Stimulated activated CD8-positive, alpha-beta memory T cell treated with anti-CD3 and anti-CD28 coated beads, Interleukin-4, amount 100 ng/mL, for 24 hours (primary cell): Measurements from ENCODE around the gene PRELID3B.
"Not testable (repeated sequence)": the region's sequence is repeated elsewhere in the genome, so short reads cannot be mapped to it uniquely, and the experiment has no call there.

Experiments used
- DNase-seq: peaks from one replicate; pipeline ENCODE4 v3.0.0-alpha.2; 2020; ENCODE audit warnings: low read depth

The PRELID3B gene

DNA sequence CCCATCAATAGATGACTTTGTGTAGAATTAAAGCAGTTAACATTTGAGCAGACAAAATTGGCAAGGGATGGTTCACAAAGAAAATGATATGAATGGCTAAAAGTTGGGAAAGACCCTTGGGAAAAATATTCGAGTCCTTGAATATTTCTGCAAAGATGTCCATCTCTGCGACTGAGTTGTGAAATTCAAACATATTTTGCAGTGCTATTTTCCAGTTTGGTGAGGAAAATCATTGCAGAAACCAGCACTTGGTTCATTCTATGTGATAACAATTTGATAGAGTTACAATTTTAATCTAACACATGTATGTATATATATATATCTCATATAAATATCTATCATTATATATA, 6.1 kb upstream of the PRELID3B start:
- no peak for DNase-seq

DNA sequence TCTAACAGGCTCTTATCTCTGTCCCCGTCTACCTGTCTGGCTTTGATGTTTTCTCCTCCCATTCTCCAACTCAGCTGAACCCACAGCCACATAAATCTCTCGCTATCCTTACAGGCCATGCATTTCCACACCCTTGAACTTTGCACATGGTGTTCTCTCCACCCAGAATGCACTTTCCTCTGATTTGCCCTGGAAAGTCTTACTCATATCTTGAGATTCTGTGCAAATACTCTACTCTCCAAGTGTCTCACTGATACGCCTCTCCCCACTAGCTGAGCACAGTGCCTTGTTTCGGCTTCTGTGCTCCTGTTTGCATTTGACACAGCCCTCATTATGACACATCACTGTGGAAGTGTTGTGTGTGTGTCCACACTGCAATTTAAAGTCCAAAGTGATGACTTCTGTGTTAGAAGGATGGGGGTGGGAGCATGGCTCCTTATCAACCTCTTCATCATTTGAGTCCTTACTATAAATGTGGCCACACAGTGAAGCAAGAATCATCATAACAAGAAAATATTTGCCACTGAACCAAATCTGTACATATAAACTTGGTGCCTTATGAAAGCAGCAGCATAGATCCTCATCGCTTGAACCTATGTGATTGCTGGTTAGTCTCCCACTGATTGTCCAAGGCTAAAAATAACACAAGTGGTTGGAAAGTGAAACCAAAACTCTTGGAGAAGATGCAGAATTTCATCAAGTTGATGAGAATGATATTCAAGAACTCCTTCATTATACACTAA, 5.5 kb upstream of the PRELID3B start:
- no peak for DNase-seq

DNA sequence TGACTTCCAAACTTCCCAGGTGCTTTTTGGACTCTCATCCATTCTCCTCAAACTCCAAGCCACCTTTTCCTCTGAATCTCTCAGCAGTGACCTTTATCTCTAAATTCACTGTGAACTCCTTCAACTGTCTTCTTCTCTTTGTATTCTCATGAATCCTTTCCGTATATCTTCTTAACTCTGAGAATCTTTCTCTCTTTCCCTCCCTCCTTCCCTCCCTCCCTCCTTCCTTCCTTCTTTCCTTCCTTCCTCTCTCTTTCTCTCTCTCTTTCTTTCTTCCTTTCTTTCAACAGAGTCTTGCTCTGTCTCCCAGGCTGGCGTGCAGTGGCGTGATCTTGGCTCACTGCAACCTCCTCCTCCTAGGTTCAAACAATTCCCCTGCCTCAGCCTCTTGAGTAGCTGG, 4.3 kb upstream of the PRELID3B start:
- DNase-seq, result no peak

DNA sequence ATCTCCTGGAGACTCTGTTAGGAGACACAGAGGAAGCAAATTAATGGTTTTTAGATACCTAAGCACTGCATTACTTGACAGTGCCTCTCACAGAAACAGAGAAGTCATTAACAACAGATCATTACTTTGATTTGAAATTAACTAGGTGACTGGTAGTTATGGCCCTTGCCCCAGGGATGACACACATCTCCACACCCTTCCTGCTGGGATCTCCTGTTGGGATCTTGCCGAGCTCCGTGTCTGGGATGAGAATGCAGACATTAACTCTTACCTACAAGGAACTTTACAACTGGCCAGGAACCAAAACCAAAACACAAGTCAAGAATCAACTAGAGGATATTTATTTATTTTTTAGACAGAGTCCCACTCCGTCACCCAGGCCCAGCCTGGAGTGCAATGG, 2.2 kb upstream of the PRELID3B start:
- no peak for DNase-seq

DNA sequence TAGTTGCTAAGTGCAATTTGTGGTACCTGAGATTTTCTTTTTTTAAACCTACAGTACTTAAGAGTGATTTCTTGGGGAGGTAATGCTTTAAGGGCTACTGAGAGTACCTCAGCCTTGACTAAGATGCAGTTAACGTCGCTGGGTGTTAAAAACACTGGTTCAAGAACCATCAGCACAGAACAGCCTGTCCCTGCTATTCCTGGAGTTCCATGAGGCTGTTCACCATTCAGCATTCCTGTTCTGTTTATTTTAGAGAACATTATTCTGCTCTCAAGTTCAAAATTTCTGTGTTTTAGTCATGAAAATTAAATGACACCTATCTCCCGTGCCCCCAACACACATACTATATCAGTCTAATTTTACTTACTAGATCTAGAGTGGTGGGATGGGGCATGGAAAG, 1.7 kb upstream of the PRELID3B start:
- DNase-seq, result no peak

DNA sequence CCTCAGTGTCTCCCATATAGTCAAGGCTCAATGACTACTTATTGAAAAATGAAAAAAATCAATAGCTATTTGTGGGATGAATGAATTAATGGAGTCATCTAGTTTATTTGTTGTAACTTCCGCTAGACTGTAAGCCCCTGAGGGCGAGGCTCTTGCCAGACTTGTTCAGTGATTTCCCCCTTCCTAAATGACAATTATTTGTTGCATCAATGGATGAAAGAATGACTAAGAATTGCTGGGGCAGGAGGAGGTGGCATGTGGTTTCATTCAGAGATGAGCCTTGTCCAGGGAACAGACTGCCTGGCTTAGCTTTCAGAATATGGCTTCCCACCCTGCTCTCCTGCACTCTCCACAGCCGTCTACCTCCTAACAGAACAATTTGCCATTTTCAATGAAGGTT, 1.1 kb upstream of the PRELID3B start:
- DNase-seq, result no peak

DNA sequence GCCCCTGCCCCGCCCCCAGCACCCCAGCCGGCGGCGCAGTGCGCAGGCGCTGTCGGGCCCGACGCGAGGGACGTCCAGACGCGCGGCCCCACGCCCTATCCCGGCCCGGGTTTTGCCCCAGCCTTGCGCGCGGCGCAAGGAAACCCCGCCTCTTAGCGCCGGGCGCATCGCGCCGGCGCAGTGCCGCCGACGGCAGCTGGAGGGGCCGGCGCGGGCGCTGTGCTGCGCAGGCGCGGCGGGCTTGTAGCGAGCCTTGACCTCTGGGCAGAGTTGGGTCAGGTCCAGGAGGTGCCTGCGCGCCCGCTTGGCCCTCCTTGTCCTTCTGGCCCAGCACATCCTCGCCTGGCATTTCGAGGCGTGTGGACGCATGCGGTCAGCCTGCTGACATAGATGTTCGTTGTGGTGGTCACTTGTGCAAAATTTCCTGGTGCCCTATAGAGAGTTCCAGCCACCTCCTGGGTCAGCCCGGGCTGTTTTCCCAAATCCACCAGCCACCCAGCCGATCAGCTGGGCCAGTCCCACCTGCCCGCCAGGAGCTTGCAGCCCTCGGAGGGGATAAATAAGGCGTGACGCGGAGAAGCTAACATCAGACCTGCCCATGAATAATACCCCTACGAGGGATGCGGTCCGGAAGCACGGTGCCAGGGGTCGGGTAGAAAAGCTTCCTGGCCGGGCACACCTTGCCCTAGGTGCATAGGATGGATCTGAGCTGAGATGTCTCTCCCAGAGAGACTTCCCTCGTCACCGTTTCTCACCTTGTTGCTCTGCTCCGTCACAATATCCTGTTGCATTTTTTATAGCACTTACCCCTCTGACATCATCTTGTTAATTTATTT, 428 bp upstream of the PRELID3B start:
- peak; percentile 92 for DNase-seq

DNA sequence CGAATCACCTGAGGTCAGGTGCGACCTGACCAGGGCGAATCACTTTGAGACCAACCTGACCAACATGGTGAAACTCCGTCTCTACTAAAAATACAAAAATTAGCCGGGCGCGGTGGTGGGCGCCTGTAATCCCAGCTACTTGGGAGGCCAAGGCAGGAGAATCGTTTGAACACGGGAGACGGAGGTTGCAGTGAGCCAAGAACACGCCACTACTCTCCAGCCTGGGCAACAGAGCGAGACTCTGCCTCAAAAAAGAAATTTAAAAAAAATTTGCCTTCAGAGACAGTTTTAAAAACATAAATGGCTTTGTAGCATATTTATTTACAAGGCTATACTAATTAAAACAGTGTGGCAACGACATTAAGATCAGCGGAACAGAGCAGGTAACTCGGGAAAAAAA, 1.1 kb downstream of the PRELID3B start:
- DNase-seq, result not testable (repeated sequence)

DNA sequence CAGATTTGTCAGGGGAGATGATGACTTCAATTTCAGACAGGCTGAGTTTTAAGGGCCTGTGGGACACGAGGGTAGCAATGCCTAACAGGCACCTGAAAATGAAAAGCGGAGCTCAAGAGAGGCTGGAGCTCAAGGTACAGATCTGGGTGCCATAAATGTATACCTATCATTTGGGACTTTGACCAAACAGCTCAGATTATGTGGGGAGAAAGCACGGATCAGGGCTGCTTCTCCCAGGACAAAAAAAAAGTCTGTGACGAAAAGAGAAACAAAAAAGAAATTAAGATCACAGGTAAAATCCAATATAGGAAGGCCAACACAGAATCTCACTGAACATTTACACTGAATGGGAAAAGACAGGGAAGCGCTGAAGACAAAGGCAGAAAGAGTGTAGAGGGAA, 1.9 kb downstream of the PRELID3B start:
- no peak for DNase-seq

DNA sequence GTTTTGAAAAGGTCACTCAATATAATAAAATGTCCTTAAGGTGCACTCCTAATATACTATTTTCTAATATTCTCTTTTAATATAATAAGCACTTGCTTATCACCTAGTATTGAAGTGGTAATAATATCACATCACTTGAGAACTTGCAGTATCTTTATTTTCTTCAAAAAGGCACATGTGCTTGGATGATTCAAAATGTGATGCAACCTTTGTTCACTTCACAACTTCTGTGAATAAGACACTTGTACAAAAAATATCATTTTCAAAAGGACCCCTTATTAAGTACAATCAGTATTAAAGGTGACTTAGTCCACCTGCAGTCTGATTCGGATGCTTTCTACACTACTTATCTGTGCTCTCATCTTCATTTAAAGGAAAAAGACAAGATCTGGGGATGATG, 3.4 kb downstream of the PRELID3B start:
- no peak for DNase-seq

DNA sequence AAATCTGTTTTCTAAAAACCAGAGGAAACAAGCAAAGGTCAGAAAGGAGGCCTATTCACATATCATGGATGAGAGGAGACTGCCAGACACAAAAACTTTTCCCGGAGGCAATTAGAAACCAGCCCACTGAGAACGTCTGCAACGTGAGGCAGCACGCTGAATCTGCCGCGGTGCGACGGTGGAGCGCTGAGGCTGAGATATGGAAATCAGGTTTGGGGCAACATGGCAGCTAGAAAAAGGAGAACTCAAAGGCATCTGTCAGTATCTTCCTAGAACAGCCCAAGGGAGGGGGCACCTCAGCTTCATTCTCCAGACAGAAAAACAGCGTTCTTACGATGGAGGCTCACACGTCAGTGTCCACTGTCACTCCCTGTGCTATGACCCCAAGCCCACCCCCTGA, 5.2 kb downstream of the PRELID3B start:
- no peak for DNase-seq

DNA sequence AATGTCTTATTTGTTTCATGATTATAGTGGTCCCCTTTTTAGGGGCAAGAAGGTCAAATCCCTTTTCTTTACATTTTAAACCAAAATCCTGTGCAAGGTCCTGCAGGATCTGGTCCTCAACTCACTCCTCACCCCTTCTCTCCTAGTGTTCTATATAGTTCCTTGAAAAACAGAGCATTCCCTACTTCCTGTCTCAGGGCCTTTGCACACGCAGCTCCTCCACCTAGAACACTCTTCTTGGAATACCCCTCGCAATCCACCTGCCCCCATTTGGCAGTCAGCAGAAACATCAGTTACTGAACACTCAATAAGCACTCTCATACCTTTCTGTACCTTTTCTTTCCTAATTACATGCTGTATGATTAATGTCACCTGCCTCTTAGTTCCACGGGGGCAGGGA, 7.2 kb downstream of the PRELID3B start:
- DNase-seq, result no peak

DNA sequence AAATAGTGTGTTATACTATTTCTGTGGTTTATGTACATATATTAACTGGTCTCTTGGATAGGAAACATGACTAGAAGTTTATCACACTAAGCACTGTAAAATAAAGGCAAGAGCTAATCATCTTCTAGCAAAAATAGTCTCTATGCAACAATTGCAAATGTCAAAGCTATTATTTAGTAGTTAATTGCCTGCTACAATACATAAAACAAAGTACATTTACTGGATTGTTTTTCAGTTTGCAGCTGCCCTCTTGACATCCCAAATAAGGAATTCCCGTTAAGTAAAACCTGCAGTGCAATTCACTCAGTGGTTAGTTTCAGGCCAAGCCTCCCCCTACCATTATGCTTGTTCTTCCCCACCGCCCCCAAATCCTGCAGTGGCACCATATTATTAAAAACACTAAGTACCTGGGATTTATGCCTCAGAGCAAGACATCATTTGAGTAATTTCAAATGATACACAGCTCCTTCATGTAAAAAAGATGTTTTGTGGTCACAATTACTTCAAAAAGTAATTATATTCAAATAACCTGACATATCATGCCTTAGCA, 8.9 kb downstream of the PRELID3B start:
- DNase-seq, result no peak

DNA sequence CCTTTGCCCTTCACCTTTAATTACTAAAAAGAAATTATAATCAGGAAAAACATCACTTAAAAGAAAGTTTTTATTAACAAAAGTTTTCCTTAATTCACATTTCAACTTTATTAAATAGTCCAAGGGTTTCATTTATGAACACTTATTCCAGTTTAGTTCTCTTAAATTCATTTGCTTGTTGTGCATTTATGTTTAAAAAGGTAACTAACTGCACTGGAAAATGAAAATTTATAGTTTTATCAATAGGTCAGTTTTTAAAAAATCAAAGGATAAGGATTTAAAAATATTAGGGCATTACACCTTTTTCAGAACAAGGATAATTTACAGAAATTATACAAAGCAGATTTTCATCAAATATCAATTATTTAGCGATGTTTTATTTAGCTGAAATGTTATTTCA, 9.5 kb downstream of the PRELID3B start:
- no peak for DNase-seq

DNA sequence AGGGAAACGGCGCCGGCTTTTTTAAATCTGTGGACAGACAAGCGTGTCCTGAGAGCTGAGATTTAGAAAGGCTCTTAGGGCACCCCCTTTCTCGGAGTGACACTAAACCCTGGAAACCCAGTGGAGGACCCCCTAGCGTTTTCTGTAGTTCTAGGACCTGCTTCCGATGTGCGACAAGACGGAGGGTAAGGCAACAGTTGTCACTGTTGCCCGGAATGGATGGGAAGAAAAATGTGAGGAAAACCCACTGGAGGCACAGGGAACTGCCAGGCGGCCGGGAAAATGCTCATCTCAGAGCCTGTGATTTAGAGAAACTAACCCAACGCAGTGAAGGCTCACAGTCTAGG, 9.9 kb downstream of the PRELID3B start:
- no peak for DNase-seq

DNA sequence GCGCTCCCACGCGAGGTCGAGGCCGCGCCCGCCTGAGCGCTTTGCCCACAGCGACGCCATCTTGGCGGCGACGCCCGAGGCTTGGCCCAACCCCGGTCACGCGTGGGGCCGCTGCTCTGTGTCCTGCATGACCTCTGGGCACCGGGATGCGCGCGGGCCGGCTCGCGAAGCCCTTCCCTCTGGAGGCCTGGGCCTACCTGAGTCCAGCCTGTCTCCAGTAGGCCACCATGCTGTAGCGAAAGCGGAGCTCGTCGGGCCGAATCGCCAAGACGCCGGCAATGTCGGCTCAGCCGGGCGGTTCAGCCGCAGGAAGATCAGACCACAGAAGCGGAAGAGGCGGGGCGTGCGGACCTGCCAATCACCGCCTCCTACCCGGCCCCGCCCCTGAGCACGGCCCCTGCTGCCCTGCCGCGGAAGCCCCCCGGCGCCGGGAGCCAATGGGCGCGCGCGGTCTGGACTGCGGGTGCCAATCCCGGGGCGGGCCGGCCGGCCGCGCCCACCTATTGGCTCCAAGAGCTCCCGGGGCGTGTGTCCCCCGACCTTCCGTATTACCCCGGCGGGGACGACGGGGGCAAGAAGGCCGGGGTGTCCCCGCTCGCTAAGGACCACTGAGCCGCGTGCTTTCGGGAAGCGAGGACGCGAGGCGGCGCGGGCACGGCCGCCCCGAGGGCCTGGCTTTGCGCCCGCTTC, 10.4 kb downstream of the PRELID3B start, which contains the start of gene ATP5F1E:
TSS of gene ATP5F1E (minus strand) at position 313 of the 690 bp plus-strand sequence. CDS start at position 229, 84 bp downstream.
- DNase-seq, result peak; percentile 96

DNA sequence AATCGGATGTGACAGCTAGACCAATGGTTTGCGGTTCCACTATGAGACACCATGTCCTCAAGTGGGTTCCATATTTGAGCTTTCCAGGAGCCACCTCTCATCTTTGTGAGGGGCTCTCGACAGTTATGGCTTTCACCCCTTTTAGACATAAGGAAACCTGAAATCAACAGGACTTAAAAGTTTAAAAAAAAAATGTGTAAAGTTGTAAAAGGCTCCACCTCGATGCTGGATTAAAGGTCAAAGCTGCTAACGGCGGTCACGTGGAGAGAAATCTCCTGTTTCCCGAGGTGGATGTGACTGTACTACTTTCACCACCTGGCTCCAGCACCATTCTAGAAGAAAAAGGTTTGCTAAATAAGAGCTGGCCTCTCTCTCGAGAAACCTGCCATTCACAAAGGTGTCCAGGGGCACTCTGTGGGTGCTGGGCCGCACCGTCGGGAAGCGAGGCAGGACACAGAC, 11.0 kb downstream of the PRELID3B start:
- no peak for DNase-seq

DNA sequence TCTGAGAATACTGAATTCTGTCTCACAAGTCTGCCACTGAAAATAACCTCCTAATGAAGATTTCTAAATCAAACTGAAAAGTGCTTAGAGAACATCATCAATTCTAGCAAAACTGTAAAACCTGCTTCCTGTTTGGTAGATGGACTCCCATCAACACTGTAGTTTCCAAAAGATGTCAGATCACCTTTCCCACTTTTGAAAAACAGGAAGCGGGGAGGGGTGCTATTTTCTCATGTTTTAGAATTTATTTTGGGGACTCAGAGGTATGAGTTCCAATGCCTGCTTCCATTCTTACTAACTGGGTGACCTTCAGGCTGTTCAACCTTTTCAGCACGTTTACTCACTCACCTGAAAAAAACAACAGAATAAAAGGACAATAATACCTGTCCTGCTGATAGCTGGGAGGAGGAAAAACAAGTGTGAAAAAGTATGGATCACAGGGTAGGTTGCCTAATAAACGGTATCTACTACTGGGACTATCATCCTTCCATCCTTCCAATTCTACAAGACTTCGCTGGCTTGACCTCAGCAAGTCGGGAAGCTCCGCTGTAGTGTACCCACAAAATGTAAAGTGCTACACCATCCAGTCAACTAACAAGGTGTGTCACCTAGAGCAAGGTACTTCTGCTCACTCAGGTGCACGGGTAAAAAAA, 11.5 kb downstream of the PRELID3B start:
- no peak for DNase-seq

DNA sequence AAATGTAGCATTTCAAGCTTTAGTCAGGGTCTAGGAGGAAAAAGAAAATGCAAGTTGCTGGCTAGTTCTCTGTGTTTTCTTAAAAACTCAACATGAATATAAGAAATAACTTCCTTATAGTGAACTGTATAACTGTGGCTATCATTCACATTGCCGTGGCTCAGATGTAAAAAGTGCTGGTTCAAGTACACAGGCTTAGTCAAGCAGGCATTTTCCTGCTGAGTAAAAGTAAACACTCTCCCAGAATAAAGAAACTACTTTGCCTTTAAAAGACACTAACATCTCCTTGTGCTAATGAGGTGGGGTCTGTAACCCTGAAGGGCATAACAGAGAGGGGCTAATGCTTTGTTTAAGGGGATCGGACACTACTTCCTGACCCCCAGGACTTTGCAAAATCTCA, 13.8 kb downstream of the PRELID3B start:
- no peak for DNase-seq

DNA sequence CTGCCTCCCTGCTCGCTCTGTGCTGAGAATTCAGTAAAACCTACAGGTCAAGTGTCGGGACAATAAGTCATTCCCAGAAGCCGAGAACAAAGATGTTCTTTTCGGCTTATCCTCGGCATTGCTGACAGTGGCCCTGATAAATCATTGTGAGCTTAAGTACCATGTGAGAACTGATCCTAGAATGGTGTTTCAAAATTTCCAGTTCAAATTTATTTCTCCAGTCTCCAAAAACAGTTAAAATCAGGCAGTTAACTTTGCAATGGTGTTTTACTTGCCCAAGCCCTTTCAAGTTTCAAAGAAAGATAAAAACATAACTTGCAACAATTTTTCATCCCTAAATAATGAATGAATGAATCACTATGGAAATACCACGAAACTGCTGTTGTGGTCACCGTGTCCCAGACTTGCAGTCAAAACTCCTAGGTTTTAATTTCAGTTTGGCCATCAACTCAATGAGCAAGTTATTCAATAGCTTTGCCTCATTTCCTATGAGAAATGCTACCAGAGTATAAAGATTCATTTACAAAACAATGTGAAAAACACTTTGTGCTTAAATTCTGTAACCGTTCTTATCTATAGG, 14.8 kb downstream of the PRELID3B start:
- no peak for DNase-seq

DNA sequence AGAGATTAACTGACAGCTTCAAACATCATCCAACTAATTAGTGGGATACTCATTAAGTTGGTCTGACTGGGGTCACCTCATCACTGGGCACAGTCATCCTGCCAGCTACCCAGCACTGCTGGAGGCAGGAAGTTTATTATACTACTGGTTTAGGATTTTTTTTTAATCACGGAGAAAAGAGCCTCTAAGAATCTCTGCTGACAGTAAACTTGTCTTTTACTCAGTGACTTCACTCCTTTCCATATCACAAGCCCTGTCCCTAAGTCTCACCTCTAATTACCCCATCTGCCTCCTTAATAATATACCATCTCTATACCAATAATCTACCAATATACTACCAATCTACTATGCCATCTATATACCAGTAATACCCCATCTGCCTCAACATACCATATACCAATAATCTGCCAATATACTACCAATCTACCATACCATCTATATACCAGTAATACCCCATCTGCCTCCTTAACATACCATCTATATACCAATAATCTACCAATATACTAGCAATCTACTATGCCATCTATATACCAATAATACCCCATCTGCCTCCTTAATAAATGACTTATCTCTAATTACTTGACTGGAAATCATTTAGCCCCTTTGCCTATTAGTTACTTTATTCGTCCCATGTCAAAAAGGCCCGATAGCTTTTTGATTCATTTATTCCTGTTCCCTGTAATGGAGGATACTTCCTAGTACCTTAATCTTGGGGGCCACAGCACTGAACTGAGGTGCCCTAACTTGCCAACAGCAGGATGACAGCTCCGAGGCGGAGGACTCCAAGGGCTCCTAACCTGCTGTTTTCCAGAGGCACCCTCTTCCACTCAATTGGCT, 15.5 kb downstream of the PRELID3B start:
- DNase-seq, result no peak
